Measurements from ENCODE around the gene MMD. TPM values are rescaled to one million over a fixed set of nuclear protein-coding genes. Genes with fewer than 3 reads are reported as not detected.
"Not testable (repeated sequence)": the region's sequence is repeated elsewhere in the genome, so short reads cannot be mapped to it uniquely, and the experiment has no call there.

MMD gene
- total RNA-seq, 2 donors from 2014 or later = 21.7 to 28.6 TPM

GRCh38 chr17:55404197-55404596 lies 17.4 kb downstream of the MMD start:
- H3K9me3 Mint-ChIP-seq; H3K27me3 Mint-ChIP-seq; H3K27ac Mint-ChIP-seq; H3K4me3 Mint-ChIP-seq; ATAC-seq (replicated peaks); H3K4me1 Mint-ChIP-seq: not testable (repeated sequence)
- peaks cover 97% of the 10 kb centered on the region for H3K36me3 Mint-ChIP-seq (ENCODE audit: low read depth)

- Mint-ChIP-seq H3K9me3 (no peaks in the 10 kb centered on the region), H3K36me3 (ENCODE audit: low read depth) (peaks cover 96% of the 10 kb centered on the region), H3K27ac (no peak overlapping the region), H3K4me3 (no peak overlapping the region), H3K27me3 (no peaks in the 10 kb centered on the region), H3K4me1 (no peaks in the 10 kb centered on the region)
- no peak for ATAC-seq (replicated peaks)
These were observed 19.3 kb downstream of the MMD start for GRCh38 chr17:55402374-55402773.

- Mint-ChIP-seq H3K27ac (no peak overlapping the region), H3K9me3 (no peaks in the 10 kb centered on the region), H3K36me3 (ENCODE audit: low read depth) (peaks cover 82% of the 10 kb centered on the region), H3K4me3 (no peak overlapping the region), H3K27me3 (no peaks in the 10 kb centered on the region), H3K4me1 (no peaks in the 10 kb centered on the region)
- ATAC-seq (replicated peaks) = no peak
These were observed 22.9 kb downstream of the MMD start for GRCh38 chr17:55398689-55399088.

- peak overlapping the region; percentile 61 for H3K27ac Mint-ChIP-seq
- no peaks in the 10 kb centered on the region for H3K9me3 Mint-ChIP-seq
- no peak overlapping the region for H3K4me3 Mint-ChIP-seq
- H3K36me3 Mint-ChIP-seq (ENCODE audit: low read depth) = peaks cover 73% of the 10 kb centered on the region
- H3K27me3 Mint-ChIP-seq = no peaks in the 10 kb centered on the region
- no peaks in the 10 kb centered on the region for H3K4me1 Mint-ChIP-seq
- ATAC-seq (replicated peaks) = no peak
These were observed 25.7 kb downstream of the MMD start for GRCh38 chr17:55395803-55396505.

GRCh38 chr17:55394357-55395021 lies 27.1 kb downstream of the MMD start:
- no peaks in the 10 kb centered on the region for H3K4me1 Mint-ChIP-seq
- H3K36me3 Mint-ChIP-seq (ENCODE audit: low read depth) = peaks cover 60% of the 10 kb centered on the region
- no peak overlapping the region for H3K4me3 Mint-ChIP-seq
- H3K27ac Mint-ChIP-seq = peak overlapping the region; percentile 18
- H3K27me3 Mint-ChIP-seq = no peaks in the 10 kb centered on the region
- H3K9me3 Mint-ChIP-seq = no peaks in the 10 kb centered on the region
- no peak for ATAC-seq (replicated peaks)

GRCh38 chr17:55391764-55392467 lies 29.7 kb downstream of the MMD start:
- Mint-ChIP-seq H3K36me3 (ENCODE audit: low read depth) (peaks cover 39% of the 10 kb centered on the region), H3K27ac (no peak overlapping the region), H3K4me1 (no peaks in the 10 kb centered on the region), H3K4me3 (no peak overlapping the region), H3K27me3 (no peaks in the 10 kb centered on the region), H3K9me3 (no peaks in the 10 kb centered on the region)
- no peak for ATAC-seq (replicated peaks)

GRCh38 chr17:55391244-55391757 lies 30.3 kb downstream of the MMD start:
- no peaks in the 10 kb centered on the region for H3K9me3 Mint-ChIP-seq
- H3K4me3 Mint-ChIP-seq = no peak overlapping the region
- H3K27ac Mint-ChIP-seq = no peak overlapping the region
- ATAC-seq (replicated peaks) = no peak
- no peaks in the 10 kb centered on the region for H3K4me1 Mint-ChIP-seq
- peaks cover 33% of the 10 kb centered on the region for H3K36me3 Mint-ChIP-seq (ENCODE audit: low read depth)
- no peaks in the 10 kb centered on the region for H3K27me3 Mint-ChIP-seq

- peaks cover 30% of the 10 kb centered on the region for H3K36me3 Mint-ChIP-seq (ENCODE audit: low read depth)
- ATAC-seq (replicated peaks) = no peak
These were observed 31.2 kb downstream of the MMD start for GRCh38 chr17:55390364-55390977.

GRCh38 chr17:55389715-55390114 lies 31.9 kb downstream of the MMD start:
- H3K36me3 Mint-ChIP-seq (ENCODE audit: low read depth) = peaks cover 26% of the 10 kb centered on the region
- H3K27ac Mint-ChIP-seq; H3K4me1 Mint-ChIP-seq; H3K9me3 Mint-ChIP-seq; ATAC-seq (replicated peaks); H3K27me3 Mint-ChIP-seq; H3K4me3 Mint-ChIP-seq: not testable (repeated sequence)

More at GRCh38 chr17:55390364-55390977, 31.2 kb downstream of the MMD start:
- H3K4me3 Mint-ChIP-seq = no peak overlapping the region
- no peaks in the 10 kb centered on the region for H3K9me3 Mint-ChIP-seq
- H3K27ac Mint-ChIP-seq = no peak overlapping the region
- no peaks in the 10 kb centered on the region for H3K27me3 Mint-ChIP-seq
- no peaks in the 10 kb centered on the region for H3K4me1 Mint-ChIP-seq

GRCh38 chr17:55388842-55389241 lies 32.8 kb downstream of the MMD start:
- Mint-ChIP-seq H3K4me1 (no peaks in the 10 kb centered on the region), H3K27me3 (no peaks in the 10 kb centered on the region), H3K9me3 (no peaks in the 10 kb centered on the region), H3K4me3 (no peak overlapping the region), H3K27ac (no peak overlapping the region), H3K36me3 (ENCODE audit: low read depth) (peaks cover 18% of the 10 kb centered on the region)
- no peak for ATAC-seq (replicated peaks)

- H3K9me3 Mint-ChIP-seq = no peaks in the 10 kb centered on the region
- peaks cover 6% of the 10 kb centered on the region for H3K27me3 Mint-ChIP-seq
- no peak overlapping the region for H3K27ac Mint-ChIP-seq
- H3K4me3 Mint-ChIP-seq = no peak overlapping the region
- peaks cover 2% of the 10 kb centered on the region for H3K36me3 Mint-ChIP-seq (ENCODE audit: low read depth)
- no peak for ATAC-seq (replicated peaks)
- no peaks in the 10 kb centered on the region for H3K4me1 Mint-ChIP-seq
These were observed 34.8 kb downstream of the MMD start for GRCh38 chr17:55386796-55387332.

GRCh38 chr17:55384643-55385232 lies 36.9 kb downstream of the MMD start:
- H3K27me3 Mint-ChIP-seq = peaks cover 6% of the 10 kb centered on the region
- no peak overlapping the region for H3K27ac Mint-ChIP-seq
- no peaks in the 10 kb centered on the region for H3K36me3 Mint-ChIP-seq (ENCODE audit: low read depth)
- no peak for ATAC-seq (replicated peaks)
- H3K4me1 Mint-ChIP-seq = no peaks in the 10 kb centered on the region
- no peak overlapping the region for H3K4me3 Mint-ChIP-seq
- H3K9me3 Mint-ChIP-seq = no peaks in the 10 kb centered on the region

GRCh38 chr17:55383771-55384642 lies 37.6 kb downstream of the MMD start:
- ATAC-seq (replicated peaks) = no peak
- H3K27ac Mint-ChIP-seq = no peak overlapping the region
- no peaks in the 10 kb centered on the region for H3K4me1 Mint-ChIP-seq
- no peaks in the 10 kb centered on the region for H3K9me3 Mint-ChIP-seq
- no peaks in the 10 kb centered on the region for H3K36me3 Mint-ChIP-seq (ENCODE audit: low read depth)
- peaks cover 6% of the 10 kb centered on the region for H3K27me3 Mint-ChIP-seq
- no peak overlapping the region for H3K4me3 Mint-ChIP-seq

Measured in activated T-helper 17 cell treated with anti-CD3 and anti-CD28 coated beads, Interleukin-2, amount 50 U/mL, for 72 hours (primary cell).